Activated T-cell treated with anti-CD3 and anti-CD28 coated beads, Interleukin-2, amount 50 U/mL, for 24 hours (primary cell): ENCODE measurements around the gene GINS3.

Experiments
- DNase-seq: peaks from one replicate; pipeline ENCODE4 v3.0.0-alpha.2; 2020
- H3K27ac Mint-ChIP-seq: 2 replicates; pipeline ENCODE4 v1.8.0; 2020; ENCODE audit warnings: mild to moderate bottlenecking, mixed read lengths
- H3K27me3 Mint-ChIP-seq: 2 replicates; pipeline ENCODE4 v1.8.0; 2020; ENCODE audit warnings: mixed read lengths
- H3K36me3 Mint-ChIP-seq: 2 replicates; pipeline ENCODE4 v1.8.0; 2020; ENCODE audit warnings: low read depth, mixed read lengths
- H3K4me1 Mint-ChIP-seq: 2 replicates; pipeline ENCODE4 v1.8.0; 2020; ENCODE audit warnings: low read depth, mixed read lengths
- H3K4me3 Mint-ChIP-seq: 2 replicates; pipeline ENCODE4 v1.8.0; 2020; ENCODE audit warnings: mild to moderate bottlenecking, moderate library complexity, mixed read lengths
- H3K9me3 Mint-ChIP-seq: 2 replicates; pipeline ENCODE4 v1.8.0; 2020; ENCODE audit warnings: mixed read lengths

Gene GINS3

GRCh38 chr16:58392215-58393137, at the start of gene GINS3:
Gene GINS3, plus strand, starts transcription at chr16:58392471. Its CDS starts 131 bp downstream, at chr16:58392602.
- peak; percentile 88 for DNase-seq
- H3K9me3 Mint-ChIP-seq, result peaks cover 2% of the 10 kb centered on the region
- H3K27me3 Mint-ChIP-seq, result no peaks in the 10 kb centered on the region
- peaks cover 33% of the 10 kb centered on the region for H3K36me3 Mint-ChIP-seq
- H3K27ac Mint-ChIP-seq, result peak within 1 kb of the TSS; percentile 100
- H3K4me1 Mint-ChIP-seq, result peaks cover 21% of the 10 kb centered on the region
- peak within 1 kb of the TSS; percentile 100 for H3K4me3 Mint-ChIP-seq

GRCh38 chr16:58343562-58343961, 48.7 kb upstream of the GINS3 start:
- Mint-ChIP-seq H3K36me3 (no peaks in the 10 kb centered on the region), H3K4me3 (no peak overlapping the region), H3K9me3 (no peaks in the 10 kb centered on the region), H3K27ac (no peak overlapping the region), H3K27me3 (peaks cover 32% of the 10 kb centered on the region), H3K4me1 (no peaks in the 10 kb centered on the region)
- no peak for DNase-seq

- H3K9me3 Mint-ChIP-seq, result no peaks in the 10 kb centered on the region
- DNase-seq, result no peak
- no peaks in the 10 kb centered on the region for H3K4me1 Mint-ChIP-seq
- H3K27me3 Mint-ChIP-seq, result peaks cover 52% of the 10 kb centered on the region
- no peaks in the 10 kb centered on the region for H3K36me3 Mint-ChIP-seq
- no peak overlapping the region for H3K4me3 Mint-ChIP-seq
- no peak overlapping the region for H3K27ac Mint-ChIP-seq
Observed at GRCh38 chr16:58345574-58346354, 46.5 kb upstream of the GINS3 start.

DNA sequence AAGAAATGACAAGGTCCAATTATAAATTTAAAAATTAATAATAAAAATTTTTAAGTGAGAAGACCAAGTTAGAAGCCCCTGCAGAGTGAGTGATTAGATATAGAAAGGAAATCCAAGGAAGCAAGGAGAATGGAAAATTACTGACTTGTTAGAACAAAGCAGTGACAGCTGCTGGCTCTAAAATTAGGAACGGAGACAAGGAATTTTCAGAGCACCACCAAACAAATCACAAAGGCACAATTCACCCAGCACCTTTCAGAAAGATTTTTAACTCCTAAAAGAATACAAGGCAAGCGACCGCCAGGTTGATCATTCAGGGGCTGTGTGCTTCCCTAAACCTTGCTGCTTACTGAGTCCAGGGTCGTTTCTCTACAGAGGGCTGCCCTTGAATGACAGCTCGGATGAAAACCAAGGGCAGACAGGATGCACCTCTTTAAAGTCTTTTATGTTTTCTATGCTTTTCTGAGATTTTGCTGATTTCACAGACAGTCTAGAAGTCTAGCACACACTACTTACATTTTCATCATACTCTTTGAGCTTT, 45.4 kb upstream of the GINS3 start:
- DNase-seq, result no peak
- no peaks in the 10 kb centered on the region for H3K4me1 Mint-ChIP-seq
- no peak overlapping the region for H3K27ac Mint-ChIP-seq
- no peaks in the 10 kb centered on the region for H3K9me3 Mint-ChIP-seq
- no peaks in the 10 kb centered on the region for H3K36me3 Mint-ChIP-seq
- no peak overlapping the region for H3K4me3 Mint-ChIP-seq
- H3K27me3 Mint-ChIP-seq, result peaks cover 54% of the 10 kb centered on the region

- no peak overlapping the region for H3K4me3 Mint-ChIP-seq
- no peaks in the 10 kb centered on the region for H3K36me3 Mint-ChIP-seq
- H3K27me3 Mint-ChIP-seq, result peaks cover 50% of the 10 kb centered on the region
- H3K9me3 Mint-ChIP-seq, result no peaks in the 10 kb centered on the region
- no peaks in the 10 kb centered on the region for H3K4me1 Mint-ChIP-seq
- DNase-seq, result no peak
- H3K27ac Mint-ChIP-seq, result no peak overlapping the region
Observed at GRCh38 chr16:58348986-58349385, 43.3 kb upstream of the GINS3 start.

GRCh38 chr16:58352690-58353089, 39.6 kb upstream of the GINS3 start:
- no peak overlapping the region for H3K4me3 Mint-ChIP-seq
- H3K4me1 Mint-ChIP-seq, result no peaks in the 10 kb centered on the region
- H3K27ac Mint-ChIP-seq, result no peak overlapping the region
- no peaks in the 10 kb centered on the region for H3K9me3 Mint-ChIP-seq
- no peak for DNase-seq
- H3K36me3 Mint-ChIP-seq, result no peaks in the 10 kb centered on the region
- peaks cover 34% of the 10 kb centered on the region for H3K27me3 Mint-ChIP-seq

- H3K9me3 Mint-ChIP-seq, result peaks cover 18% of the 10 kb centered on the region
- DNase-seq, result no peak
- H3K27me3 Mint-ChIP-seq, result peaks cover 41% of the 10 kb centered on the region
- H3K36me3 Mint-ChIP-seq, result no peaks in the 10 kb centered on the region
- H3K4me3 Mint-ChIP-seq, result no peak overlapping the region
- H3K27ac Mint-ChIP-seq, result no peak overlapping the region
- no peaks in the 10 kb centered on the region for H3K4me1 Mint-ChIP-seq
Observed at GRCh38 chr16:58360041-58360634, 32.1 kb upstream of the GINS3 start.

DNA sequence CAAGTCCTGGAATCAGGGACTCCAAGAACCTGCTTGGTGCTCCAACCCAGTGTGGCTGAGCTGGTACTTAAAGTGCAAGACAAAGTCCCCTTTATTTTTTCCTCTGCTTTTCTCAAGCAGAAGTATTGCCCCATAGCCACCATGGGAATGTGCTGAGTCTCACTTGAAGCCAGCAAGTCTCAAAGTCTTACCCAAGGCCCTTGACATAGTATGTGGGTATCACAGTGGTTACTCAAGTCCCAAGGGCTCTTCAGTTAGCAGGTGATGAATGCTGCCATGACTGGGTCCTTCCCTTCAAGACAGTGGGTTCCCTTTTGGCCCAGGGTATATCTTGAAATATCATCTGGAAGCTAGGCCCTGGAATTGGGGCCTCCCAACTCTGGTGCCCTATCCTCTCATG, 30.5 kb upstream of the GINS3 start:
- Mint-ChIP-seq H3K9me3 (peaks cover 18% of the 10 kb centered on the region), H3K27me3 (peaks cover 47% of the 10 kb centered on the region), H3K36me3 (no peaks in the 10 kb centered on the region), H3K4me1 (no peaks in the 10 kb centered on the region), H3K27ac (no peak overlapping the region), H3K4me3 (no peak overlapping the region)
- no peak for DNase-seq

GRCh38 chr16:58363746-58364393, 28.4 kb upstream of the GINS3 start:
- no peak for DNase-seq
- peaks cover 49% of the 10 kb centered on the region for H3K27me3 Mint-ChIP-seq
- no peaks in the 10 kb centered on the region for H3K4me1 Mint-ChIP-seq
- H3K27ac Mint-ChIP-seq, result no peak overlapping the region
- no peaks in the 10 kb centered on the region for H3K36me3 Mint-ChIP-seq
- H3K4me3 Mint-ChIP-seq, result no peak overlapping the region
- peaks cover 18% of the 10 kb centered on the region for H3K9me3 Mint-ChIP-seq

GRCh38 chr16:58365623-58366022, 26.6 kb upstream of the GINS3 start:
- Mint-ChIP-seq H3K9me3 (peaks cover 8% of the 10 kb centered on the region), H3K27ac (no peak overlapping the region), H3K27me3 (peaks cover 49% of the 10 kb centered on the region), H3K36me3 (no peaks in the 10 kb centered on the region), H3K4me1 (no peaks in the 10 kb centered on the region), H3K4me3 (no peak overlapping the region)
- no peak for DNase-seq

DNA sequence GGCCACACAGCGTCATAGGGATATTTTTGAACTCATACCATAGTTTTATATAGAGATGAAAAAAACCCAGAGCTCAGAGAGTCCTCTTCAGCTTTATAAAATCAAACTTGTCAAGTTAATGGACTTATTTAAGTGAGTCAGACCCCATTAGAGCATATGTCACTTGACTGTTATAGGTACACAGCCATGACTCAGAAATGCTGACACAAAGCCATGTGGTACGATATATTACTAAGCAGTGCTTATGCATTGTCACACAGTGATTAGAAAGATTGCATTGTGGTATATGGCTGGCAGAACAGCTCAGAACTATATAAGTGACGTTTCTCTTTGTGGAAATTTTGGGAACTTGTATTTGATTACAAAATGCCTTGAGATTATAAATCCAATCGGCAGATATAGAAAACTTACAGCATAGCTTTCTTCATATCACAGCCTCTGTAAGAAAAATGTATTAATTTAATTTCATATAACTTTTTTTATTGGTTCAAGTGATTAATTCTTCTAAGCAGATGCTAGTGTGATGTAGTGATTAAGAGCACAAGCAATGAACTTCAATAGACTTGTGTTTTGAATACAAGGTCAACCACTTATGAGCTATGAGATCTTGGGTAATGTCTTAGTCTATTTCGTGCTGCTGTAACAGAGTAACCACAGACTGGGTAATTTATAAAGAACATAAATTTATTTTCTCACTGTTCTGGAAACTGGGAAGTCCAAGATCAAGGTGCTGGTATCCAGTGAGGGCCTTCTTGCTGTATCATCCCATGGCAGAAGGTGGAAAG, 25.8 kb upstream of the GINS3 start:
- DNase-seq, result no peak
- H3K9me3 Mint-ChIP-seq, result no peaks in the 10 kb centered on the region
- H3K27me3 Mint-ChIP-seq, result peaks cover 46% of the 10 kb centered on the region
- no peak overlapping the region for H3K27ac Mint-ChIP-seq
- H3K4me1 Mint-ChIP-seq, result no peaks in the 10 kb centered on the region
- no peak overlapping the region for H3K4me3 Mint-ChIP-seq
- no peaks in the 10 kb centered on the region for H3K36me3 Mint-ChIP-seq

GRCh38 chr16:58367252-58367651, 25.0 kb upstream of the GINS3 start:
- H3K27ac Mint-ChIP-seq, result no peak overlapping the region
- no peaks in the 10 kb centered on the region for H3K9me3 Mint-ChIP-seq
- peaks cover 53% of the 10 kb centered on the region for H3K27me3 Mint-ChIP-seq
- no peaks in the 10 kb centered on the region for H3K4me1 Mint-ChIP-seq
- no peaks in the 10 kb centered on the region for H3K36me3 Mint-ChIP-seq
- DNase-seq, result no peak
- H3K4me3 Mint-ChIP-seq, result no peak overlapping the region

GRCh38 chr16:58371841-58372240, 20.4 kb upstream of the GINS3 start:
- Mint-ChIP-seq H3K4me3 (no peak overlapping the region), H3K27me3 (peaks cover 46% of the 10 kb centered on the region), H3K36me3 (no peaks in the 10 kb centered on the region), H3K4me1 (no peaks in the 10 kb centered on the region), H3K27ac (no peak overlapping the region), H3K9me3 (no peaks in the 10 kb centered on the region)
- no peak for DNase-seq
